ENCODE data around the gene NME5. TPM values are rescaled to one million over a fixed set of nuclear protein-coding genes. Genes with fewer than 3 reads are reported as not detected.

Gene NME5
- total RNA-seq, 1 experiment from 2014 or later = 3.1 TPM

DNA sequence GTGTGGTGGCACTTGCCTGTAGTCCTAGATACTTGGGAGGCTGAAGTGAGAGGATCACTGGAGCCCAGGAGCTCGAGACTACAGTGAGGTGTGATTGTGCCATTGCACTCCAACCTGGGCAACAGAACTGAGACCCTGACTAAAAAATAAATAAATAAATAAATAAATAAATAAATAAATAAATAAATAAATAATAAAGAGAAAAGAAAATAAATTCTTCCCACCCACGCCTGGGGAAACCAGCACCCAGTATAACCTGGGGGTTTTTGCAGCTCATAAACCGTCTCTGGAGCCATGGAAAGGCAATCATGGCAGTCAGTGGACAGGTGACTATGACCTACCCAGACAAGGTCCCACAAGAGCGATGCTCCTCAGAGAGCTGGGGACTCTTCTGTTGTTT is 47.5 kb downstream of the NME5 start:
- Histone ChIP-seq H3K27me3 (ENCODE audit: insufficient read depth, low read length) (no peaks in the 10 kb centered on the region; the same call in 1 of the 2 replicates), H3K4me1 (ENCODE audit: control insufficient read depth in 1 of 2, insufficient read depth in 2 of 2, low read length in 2 of 2) (peaks cover 0 to 6% of the 10 kb centered on the region in 2 experiments; a peak in 1 of 4 replicates), H3K9me2 (ENCODE audit: insufficient read depth) (no peaks in the 10 kb centered on the region), H3K79me2 (ENCODE audit: insufficient read depth, low read length) (no peaks in the 10 kb centered on the region), H3K36me3 (ENCODE audit: control insufficient read depth in 1 of 2, insufficient read depth in 2 of 2, low read length in 2 of 2) (no peaks in the 10 kb centered on the region), H3K4me2 (ENCODE audit: low read length) (no peak overlapping the region), H3K9ac (ENCODE audit: low read length) (no peak overlapping the region), H4K20me1 (ENCODE audit: insufficient read depth) (no peaks in the 10 kb centered on the region), H3K9me3 (ENCODE audit: control insufficient read depth in 1 of 2, insufficient read depth in 1 of 2, low read depth in 1 of 2, low read length in 2 of 2) (no peaks in the 10 kb centered on the region), H3K27ac (ENCODE audit: low read depth, low read length) (no peak overlapping the region), H2AFZ (ENCODE audit: low read depth, low read length, poor library complexity, severe bottlenecking) (no peak overlapping the region), H3K4me3 (replicated peaks in 1 of 2; ENCODE audit: low read depth in 1 of 2, low read length in 2 of 2) (no peak overlapping the region)
- ATAC-seq (no peak), DNase-seq (ENCODE audit: low read depth, low spot score) (no peak)
- RAD21 ChIA-PET (ENCODE audit: low non-redundant PET in 1 of 2, low total read pairs in 2 of 2, uncharacterized antibody in 2 of 2, unreplicated experiment in 2 of 2) = no interaction called here
- CTCF ChIA-PET = interaction anchor here (2.2 kb wide), 1 partner anchor 10 kb away, joined by 6 read pairs; no protein-coding TSS in a partner anchor
- POLR2A ChIA-PET = no interaction called here
- intact Hi-C loops (cut with micrococcal nuclease) = no loop called here
- no TSS peak for BruUV-seq (replicated peaks)
- TF ChIP-seq YY1 (IDR thresholded peaks at IDR 0.05; ENCODE audit: extremely low read depth, insufficient replicate concordance, low read depth, low read length) (no peak), SP1 (IDR thresholded peaks at IDR 0.05; ENCODE audit: low read depth) (no peak), EZH2phosphoT487 (IDR thresholded peaks at IDR 0.05; ENCODE audit: borderline replicate concordance) (no peak), CEBPB (IDR thresholded peaks at IDR 0.05; ENCODE audit: low read depth) (no peak), POLR2A (IDR thresholded peaks at IDR 0.05; ENCODE audit: borderline replicate concordance, extremely low read depth, insufficient read depth, insufficient read length) (no peak), RAD21 (IDR thresholded peaks at IDR 0.05; ENCODE audit: low read depth) (no peak), ELF1 (IDR thresholded peaks at IDR 0.05; ENCODE audit: borderline replicate concordance, low read depth) (no peak), EZH2 (IDR thresholded peaks at IDR 0.05) (no peak), CBX3 (IDR thresholded peaks at IDR 0.05; ENCODE audit: low read depth) (no peak), REST (IDR thresholded peaks at IDR 0.05; ENCODE audit: low read depth) (no peak), CTCF (IDR thresholded peaks at IDR 0.05 in 2 of 3, conservative IDR thresholded peaks at IDR 0.05 in 1 of 3; ENCODE audit: borderline replicate concordance in 1 of 3, insufficient read depth in 1 of 3, low read depth in 2 of 3, low read length in 2 of 3) (no peak), TCF7L2 (IDR thresholded peaks at IDR 0.05; ENCODE audit: borderline replicate concordance, extremely low read depth, insufficient read depth, insufficient read length) (no peak)

Measured in HCT116 (cell line).